NT2/D1 (cell line): ENCODE measurements around the gene RIPOR3.

ENCODE experiments used
- SUZ12 ChIP-seq: IDR thresholded peaks from 2 replicates; pipeline ENCODE4 v1.6.1; 2011; ENCODE audit not compliant: insufficient read length, insufficient read depth; ENCODE audit errors: extremely low read depth
- YY1 ChIP-seq: IDR thresholded peaks from 2 replicates; pipeline ENCODE4 v1.6.1; 2011; ENCODE audit not compliant: insufficient read length, insufficient read depth

- TF ChIP-seq SUZ12, result no peak
- TF ChIP-seq YY1, result no peak
These were observed 106.7 kb downstream of the RIPOR3 start for GRCh38 chr20:50584687-50585086.
